GM19035 (cell line): ENCODE measurements around the gene UNC45B.
"Not testable (repeated sequence)": the region's sequence is repeated elsewhere in the genome, so short reads cannot be mapped to it uniquely, and the experiment has no call there.

Source experiments
- ATAC-seq: cut with Tn5 transposase; IDR thresholded peaks from one replicate; pipeline ENCODE4 v1.9.1; 2021; ENCODE audit not compliant: unreplicated experiment

Gene UNC45B

GRCh38 chr17:35213412-35213940 is 65.9 kb downstream of the UNC45B start:
- ATAC-seq: no peak

GRCh38 chr17:35214192-35214591 is 66.6 kb downstream of the UNC45B start:
- no peak for ATAC-seq

GRCh38 chr17:35214631-35215273 is 67.1 kb downstream of the UNC45B start:
- ATAC-seq: no peak

- ATAC-seq: no peak
These were observed 69.5 kb downstream of the UNC45B start for GRCh38 chr17:35217107-35217506.

- ATAC-seq: no peak
These were observed 71.3 kb downstream of the UNC45B start for GRCh38 chr17:35218915-35219314.

- ATAC-seq: no peak
These were observed 74.8 kb downstream of the UNC45B start for GRCh38 chr17:35222452-35222851.

GRCh38 chr17:35224436-35224835 is 76.8 kb downstream of the UNC45B start:
- ATAC-seq: no peak

- no peak for ATAC-seq
These were observed 79.9 kb downstream of the UNC45B start for GRCh38 chr17:35227546-35227945.

GRCh38 chr17:35229638-35230037 is 82.0 kb downstream of the UNC45B start:
- no peak for ATAC-seq

- not testable (repeated sequence) for ATAC-seq
These were observed 86.7 kb downstream of the UNC45B start for GRCh38 chr17:35234315-35234714.

GRCh38 chr17:35235289-35235688 is 87.7 kb downstream of the UNC45B start:
- no peak for ATAC-seq

GRCh38 chr17:35235917-35236316 is 88.3 kb downstream of the UNC45B start:
- ATAC-seq: no peak

GRCh38 chr17:35236821-35237220 is 89.2 kb downstream of the UNC45B start:
- ATAC-seq: no peak

GRCh38 chr17:35238821-35239220 is 91.2 kb downstream of the UNC45B start:
- ATAC-seq: no peak
